GM12878 (cell line): ENCODE results near the gene SEC31A. TPM values are rescaled to one million over a fixed set of nuclear protein-coding genes. Genes with fewer than 3 reads are reported as not detected.

Experiments
- ATAC-seq: fragments of 200-7000 bp; cut with Tn5 transposase; 3 replicates; pipeline ENCODE4 v1.9.1; 2020; ENCODE audit warnings: mild to moderate bottlenecking, moderate library complexity
- BruUV-seq: library from RNA; stranded (reverse); fragments of 400-500 nt; replicated peaks from 2 replicates; lab custom pipeline; 2021; lab: Mats Ljungman, UMichigan
- CTCF ChIA-PET: fragments of 300-600 bp; sonication (Branson Sonifier 250); formaldehyde crosslinking; extraction: SDS; loops from one replicate; lab custom pipeline; 2021; ENCODE audit warnings: inconsistent platforms; lab: Yijun Ruan, JAX
- POLR2A ChIA-PET: fragments of 350-600 bp; formaldehyde crosslinking; extraction: SDS; loops from one replicate; lab custom pipeline; 2021; ENCODE audit warnings: inconsistent platforms; lab: Charles Lee
- RAD21 ChIA-PET: fragments of 300-600 bp; sonication (Branson Sonifier 250); formaldehyde crosslinking; loops from one replicate; lab custom pipeline; 2023; ENCODE audit warnings: antibody characterized with exemption; ENCODE audit not compliant: unreplicated experiment; lab: Charles Lee
- SMC1A ChIA-PET: fragments of 300-600 bp; sonication (Branson Sonifier 250); formaldehyde crosslinking; loops from one replicate; lab custom pipeline; 2023; ENCODE audit not compliant: unreplicated experiment, uncharacterized antibody; lab: Charles Lee
- DNase-seq: peaks from one replicate; pipeline ENCODE4 v3.0.0-alpha.2; 2011; ENCODE audit warnings: low read depth, low spot score
- FAIRE-seq: peaks from 3 replicates; lab custom pipeline; 2011; peaks lifted over from hg19 to GRCh38; lab: Jason Lieb, UNC
- H2AFZ ChIP-seq: 2 replicates; pipeline ENCODE4 v1.6.0; 2011; ENCODE audit warnings: low read depth, low read length, control low read depth; ENCODE audit not compliant: control insufficient read depth
- H3K27ac ChIP-seq: 2 replicates; pipeline ENCODE4 v1.5.1; 2011; ENCODE audit warnings: control low read depth; ENCODE audit not compliant: control insufficient read depth, insufficient read depth
- H3K27me3 ChIP-seq, 2 experiments: replicated peaks in 1 of 2; 2 replicates each; pipeline versions ENCODE4 v1.6.0 to v1.6.1; 2011; ENCODE audit warnings: low read length in 1 of 2; ENCODE audit not compliant: control insufficient read depth in 2 of 2, insufficient read depth in 2 of 2
- H3K36me3 ChIP-seq, 2 experiments: 2 replicates each; pipeline ENCODE4 v1.5.1; 2011; ENCODE audit warnings: low read length in 1 of 2; ENCODE audit not compliant: control insufficient read depth in 2 of 2, insufficient read depth in 2 of 2
- H3K4me1 ChIP-seq: 2 replicates; pipeline ENCODE4 v1.6.1; 2011; ENCODE audit warnings: mild to moderate bottlenecking, low read length, moderate library complexity, mixed read lengths; ENCODE audit not compliant: control insufficient read depth, insufficient read depth
- H3K4me2 ChIP-seq: 2 replicates; pipeline ENCODE4 v1.6.0; 2011; ENCODE audit warnings: control low read depth; ENCODE audit not compliant: control insufficient read depth, insufficient read depth
- H3K4me3 ChIP-seq: fragments of 200-600 bp; sonication (generic); 2 replicates; pipeline ENCODE4 v1.5.1; 2016
- H3K79me2 ChIP-seq: 2 replicates; pipeline ENCODE4 v1.6.0; 2011; ENCODE audit warnings: low read length; ENCODE audit not compliant: control insufficient read depth, insufficient read depth
- H3K9ac ChIP-seq: 2 replicates; pipeline ENCODE4 v1.8.0; 2011; ENCODE audit warnings: low read length, control low read depth, mixed read lengths; ENCODE audit not compliant: control insufficient read depth, insufficient read depth
- H3K9me3 ChIP-seq: replicated peaks from 3 replicates; pipeline ENCODE4 v1.5.1; 2011; ENCODE audit warnings: mild to moderate bottlenecking, low read length; ENCODE audit not compliant: control insufficient read depth, insufficient read depth
- H4K20me1 ChIP-seq: 2 replicates; pipeline ENCODE4 v1.6.0; 2011; ENCODE audit not compliant: control insufficient read depth, insufficient read depth
- BCL11A ChIP-seq: IDR thresholded peaks from 2 replicates; pipeline ENCODE4 v1.6.1; 2011; ENCODE audit warnings: low read depth, low read length
- EZH2 ChIP-seq: IDR thresholded peaks from 2 replicates; pipeline ENCODE4 v1.6.1; 2012; ENCODE audit warnings: low read depth, mild to moderate bottlenecking, control low read depth, inconsistent platforms, low read length, borderline replicate concordance; ENCODE audit not compliant: control insufficient read depth
- FOXK2 ChIP-seq: fragments of 450-650 bp; IDR thresholded peaks from 2 replicates; pipeline ENCODE4 v1.6.1; 2017; ENCODE audit warnings: mild to moderate bottlenecking, moderate library complexity
- JUNB ChIP-seq: IDR thresholded peaks from 2 replicates; pipeline ENCODE4 v1.6.1; 2016; ENCODE audit warnings: antibody characterized with exemption, mild to moderate bottlenecking
- KLF5 ChIP-seq: fragments of 450-650 bp; IDR thresholded peaks from 2 replicates; pipeline ENCODE4 v1.6.1; 2014; ENCODE audit warnings: mild to moderate bottlenecking; ENCODE audit not compliant: partially characterized antibody
- LARP7 ChIP-seq: fragments of 450-650 bp; IDR thresholded peaks from 2 replicates; pipeline ENCODE4 v1.6.1; 2017; ENCODE audit warnings: mild to moderate bottlenecking
- MYB ChIP-seq: fragments of 150-350 bp; IDR thresholded peaks from 2 replicates; pipeline ENCODE4 v1.6.1; 2014; ENCODE audit warnings: mild to moderate bottlenecking, low read depth, low read length, borderline replicate concordance
- PML ChIP-seq: IDR thresholded peaks from 2 replicates; pipeline ENCODE4 v1.6.1; 2012; ENCODE audit warnings: low read length, inconsistent platforms
- POLR2AphosphoS2 ChIP-seq: IDR thresholded peaks from 2 replicates; pipeline ENCODE4 v1.6.1; 2011; ENCODE audit warnings: low read depth, mild to moderate bottlenecking, low read length, improper control_type of control experiment, moderate library complexity
- RB1 ChIP-seq: fragments of 450-650 bp; formaldehyde crosslinking; IDR thresholded peaks from 2 replicates; pipeline ENCODE4 v1.6.1; 2017; ENCODE audit warnings: mild to moderate bottlenecking, borderline replicate concordance
- SMAD5 ChIP-seq: IDR thresholded peaks from 2 replicates; pipeline ENCODE4 v1.6.1; 2016; ENCODE audit warnings: antibody characterized with exemption, low read depth
- ZNF217 ChIP-seq: fragments of 450-650 bp; IDR thresholded peaks from 2 replicates; pipeline ENCODE4 v1.6.1; 2017; ENCODE audit warnings: antibody characterized with exemption, mild to moderate bottlenecking
- WGBS: methylation state at CpG from one replicate; pipeline ENCODE4 v1.1.6; 2016; ENCODE audit warnings: low lambda C conversion rate; ENCODE audit not compliant: insufficient replicate concordance, insufficient coverage; ENCODE audit errors: missing lambda C conversion rate; 5-methylcytosine and 5-hydroxymethylcytosine counted together
- in situ Hi-C: fragments of 300-500 bp; cut with MboI; formaldehyde crosslinking; loops from 9 replicates; pipeline ENCODE4 v1.14.3; 2018; ENCODE audit warnings: mixed read lengths
- intact Hi-C: fragments of 100-400 bp; cut with micrococcal nuclease; formaldehyde crosslinking; loops from one replicate; pipeline ENCODE4 v1.14.2; 2022; ENCODE audit not compliant: unreplicated experiment
- polyA plus RNA-seq, 11 experiments: library from polyadenylated mRNA; depleted of rRNA in 4 of 11; unstranded in 6 of 11; stranded (reverse) in 5 of 11; fragments of >200 nt; fragmentation: Nextera tagmentation in 4 of 11; fragmentation: Illumina TruSeq in 1 of 11; extraction: Ambion mirVana in 4 of 11; extraction: Trizol in 1 of 11; gene quantifications; 1 replicate in 1 of 11; 2 replicates in 10 of 11; pipeline versions ENCODE4 v1.2.1 to v1.2.3, GENCODE V29; 2011 to 2016; ENCODE audit warnings: inconsistent platforms in 2 of 11, missing spikeins in 2 of 11, low read depth in 1 of 11
- total RNA-seq, 4 experiments: library from RNA; depleted of rRNA in 3 of 4; stranded (reverse); fragments of >200 nt in 3 of 4; fragmentation: Illumina TruSeq in 1 of 4; extraction: Trizol in 1 of 4; gene quantifications; 2 replicates each; pipeline versions ENCODE4 v1.2.1 to v1.2.3, GENCODE V29; 2013 to 2021
- TF ChIP-seq, protein P1 (sequence below): fragments of 450-650 bp; IDR thresholded peaks from 2 replicates; pipeline ENCODE4 v1.6.1; 2017; ENCODE audit warnings: mild to moderate bottlenecking, moderate library complexity
- TF ChIP-seq, protein P2 (sequence below): fragments of 150-350 bp; IDR thresholded peaks from 2 replicates; pipeline ENCODE4 v1.6.1; 2014; ENCODE audit warnings: mild to moderate bottlenecking, low read depth, low read length
- TF ChIP-seq, protein P3 (sequence below): fragments of 450-650 bp; formaldehyde crosslinking; IDR thresholded peaks from 2 replicates; pipeline ENCODE4 v1.5.0; 2022; ENCODE audit warnings: mild to moderate bottlenecking, missing genetic modification characterization
- TF ChIP-seq, protein P4 (sequence below): IDR thresholded peaks from 2 replicates; pipeline ENCODE4 v1.6.1; 2012; ENCODE audit warnings: low read depth, low read length, improper control_type of control experiment

SEC31A gene
- total and polyA plus RNA-seq, 10 of the 15 experiments (the other 5 are each of a cell fraction or from before 2014, with no cell fraction given) = 74.6 to 171 (median 129) TPM

DNA sequence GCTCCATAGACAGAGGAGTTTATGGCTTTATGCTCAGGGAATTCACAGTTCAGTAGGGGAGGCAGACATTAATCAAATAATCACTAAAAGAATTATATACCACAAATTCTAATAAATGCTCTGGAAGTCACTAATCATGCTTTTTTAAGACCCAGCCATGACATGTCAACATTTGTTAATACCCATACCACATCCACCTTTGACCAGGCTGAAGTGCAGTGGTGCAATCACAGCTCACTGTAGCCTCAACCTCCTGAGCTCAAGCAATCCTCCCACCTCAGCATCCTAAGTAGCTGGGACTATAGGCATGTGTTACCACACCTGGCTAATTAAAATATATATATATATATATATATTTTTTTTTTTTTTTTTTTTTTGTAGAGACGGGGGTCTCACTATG, 79.6 kb downstream of the SEC31A start:
- Histone ChIP-seq H3K9me3 (no peaks in the 10 kb centered on the region), H3K4me2 (no peak overlapping the region), H4K20me1 (no peaks in the 10 kb centered on the region), H3K9ac (no peak overlapping the region), H3K4me3 (no peak overlapping the region), H3K4me1 (no peaks in the 10 kb centered on the region), H3K36me3 (no peaks in the 10 kb centered on the region), H3K27ac (no peak overlapping the region), H2AFZ (no peak overlapping the region), H3K79me2 (no peaks in the 10 kb centered on the region), H3K27me3 (no peaks in the 10 kb centered on the region)
- ChIA-PET SMC1A (interaction anchor here (1.3 kb wide), 1 partner anchor 11 kb away, joined by 3 read pairs; no protein-coding TSS in a partner anchor), CTCF (interaction anchor here (0.7 to 1.5 kb wide), 2 partner anchors 20 to 754 kb away, joined by 3 to 4 read pairs; no protein-coding TSS in a partner anchor), POLR2A (interaction anchor here (0.6 kb wide), 1 partner anchor 242 kb away, joined by 3 read pairs; no protein-coding TSS in a partner anchor), RAD21 (no interaction called here)
- WGBS = 29% methylated on average over 1 of the region's 1 CpG
- ATAC-seq (no peak), DNase-seq (no peak), FAIRE-seq (no peak)
- intact Hi-C loops (no loop called here), in situ Hi-C loops (no loop called here)
- no TSS peak for BruUV-seq
- TF ChIP-seq KLF5 (no peak), PML (no peak), RB1 (no peak), FOXK2 (no peak), POLR2AphosphoS2 (no peak), MYB (no peak), SMAD5 (no peak), LARP7 (no peak), ZNF217 (no peak), EZH2 (no peak), JUNB (no peak), BCL11A (no peak)
- TF ChIP-seq, protein P1, sequence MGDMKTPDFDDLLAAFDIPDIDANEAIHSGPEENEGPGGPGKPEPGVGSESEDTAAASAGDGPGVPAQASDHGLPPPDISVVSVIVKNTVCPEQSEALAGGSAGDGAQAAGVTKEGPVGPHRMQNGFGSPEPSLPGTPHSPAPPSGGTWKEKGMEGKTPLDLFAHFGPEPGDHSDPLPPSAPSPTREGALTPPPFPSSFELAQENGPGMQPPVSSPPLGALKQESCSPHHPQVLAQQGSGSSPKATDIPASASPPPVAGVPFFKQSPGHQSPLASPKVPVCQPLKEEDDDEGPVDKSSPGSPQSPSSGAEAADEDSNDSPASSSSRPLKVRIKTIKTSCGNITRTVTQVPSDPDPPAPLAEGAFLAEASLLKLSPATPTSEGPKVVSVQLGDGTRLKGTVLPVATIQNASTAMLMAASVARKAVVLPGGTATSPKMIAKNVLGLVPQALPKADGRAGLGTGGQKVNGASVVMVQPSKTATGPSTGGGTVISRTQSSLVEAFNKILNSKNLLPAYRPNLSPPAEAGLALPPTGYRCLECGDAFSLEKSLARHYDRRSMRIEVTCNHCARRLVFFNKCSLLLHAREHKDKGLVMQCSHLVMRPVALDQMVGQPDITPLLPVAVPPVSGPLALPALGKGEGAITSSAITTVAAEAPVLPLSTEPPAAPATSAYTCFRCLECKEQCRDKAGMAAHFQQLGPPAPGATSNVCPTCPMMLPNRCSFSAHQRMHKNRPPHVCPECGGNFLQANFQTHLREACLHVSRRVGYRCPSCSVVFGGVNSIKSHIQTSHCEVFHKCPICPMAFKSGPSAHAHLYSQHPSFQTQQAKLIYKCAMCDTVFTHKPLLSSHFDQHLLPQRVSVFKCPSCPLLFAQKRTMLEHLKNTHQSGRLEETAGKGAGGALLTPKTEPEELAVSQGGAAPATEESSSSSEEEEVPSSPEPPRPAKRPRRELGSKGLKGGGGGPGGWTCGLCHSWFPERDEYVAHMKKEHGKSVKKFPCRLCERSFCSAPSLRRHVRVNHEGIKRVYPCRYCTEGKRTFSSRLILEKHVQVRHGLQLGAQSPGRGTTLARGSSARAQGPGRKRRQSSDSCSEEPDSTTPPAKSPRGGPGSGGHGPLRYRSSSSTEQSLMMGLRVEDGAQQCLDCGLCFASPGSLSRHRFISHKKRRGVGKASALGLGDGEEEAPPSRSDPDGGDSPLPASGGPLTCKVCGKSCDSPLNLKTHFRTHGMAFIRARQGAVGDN = no peak
- TF ChIP-seq, protein P2, sequence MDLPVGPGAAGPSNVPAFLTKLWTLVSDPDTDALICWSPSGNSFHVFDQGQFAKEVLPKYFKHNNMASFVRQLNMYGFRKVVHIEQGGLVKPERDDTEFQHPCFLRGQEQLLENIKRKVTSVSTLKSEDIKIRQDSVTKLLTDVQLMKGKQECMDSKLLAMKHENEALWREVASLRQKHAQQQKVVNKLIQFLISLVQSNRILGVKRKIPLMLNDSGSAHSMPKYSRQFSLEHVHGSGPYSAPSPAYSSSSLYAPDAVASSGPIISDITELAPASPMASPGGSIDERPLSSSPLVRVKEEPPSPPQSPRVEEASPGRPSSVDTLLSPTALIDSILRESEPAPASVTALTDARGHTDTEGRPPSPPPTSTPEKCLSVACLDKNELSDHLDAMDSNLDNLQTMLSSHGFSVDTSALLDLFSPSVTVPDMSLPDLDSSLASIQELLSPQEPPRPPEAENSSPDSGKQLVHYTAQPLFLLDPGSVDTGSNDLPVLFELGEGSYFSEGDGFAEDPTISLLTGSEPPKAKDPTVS = no peak
- TF ChIP-seq, protein P3, sequence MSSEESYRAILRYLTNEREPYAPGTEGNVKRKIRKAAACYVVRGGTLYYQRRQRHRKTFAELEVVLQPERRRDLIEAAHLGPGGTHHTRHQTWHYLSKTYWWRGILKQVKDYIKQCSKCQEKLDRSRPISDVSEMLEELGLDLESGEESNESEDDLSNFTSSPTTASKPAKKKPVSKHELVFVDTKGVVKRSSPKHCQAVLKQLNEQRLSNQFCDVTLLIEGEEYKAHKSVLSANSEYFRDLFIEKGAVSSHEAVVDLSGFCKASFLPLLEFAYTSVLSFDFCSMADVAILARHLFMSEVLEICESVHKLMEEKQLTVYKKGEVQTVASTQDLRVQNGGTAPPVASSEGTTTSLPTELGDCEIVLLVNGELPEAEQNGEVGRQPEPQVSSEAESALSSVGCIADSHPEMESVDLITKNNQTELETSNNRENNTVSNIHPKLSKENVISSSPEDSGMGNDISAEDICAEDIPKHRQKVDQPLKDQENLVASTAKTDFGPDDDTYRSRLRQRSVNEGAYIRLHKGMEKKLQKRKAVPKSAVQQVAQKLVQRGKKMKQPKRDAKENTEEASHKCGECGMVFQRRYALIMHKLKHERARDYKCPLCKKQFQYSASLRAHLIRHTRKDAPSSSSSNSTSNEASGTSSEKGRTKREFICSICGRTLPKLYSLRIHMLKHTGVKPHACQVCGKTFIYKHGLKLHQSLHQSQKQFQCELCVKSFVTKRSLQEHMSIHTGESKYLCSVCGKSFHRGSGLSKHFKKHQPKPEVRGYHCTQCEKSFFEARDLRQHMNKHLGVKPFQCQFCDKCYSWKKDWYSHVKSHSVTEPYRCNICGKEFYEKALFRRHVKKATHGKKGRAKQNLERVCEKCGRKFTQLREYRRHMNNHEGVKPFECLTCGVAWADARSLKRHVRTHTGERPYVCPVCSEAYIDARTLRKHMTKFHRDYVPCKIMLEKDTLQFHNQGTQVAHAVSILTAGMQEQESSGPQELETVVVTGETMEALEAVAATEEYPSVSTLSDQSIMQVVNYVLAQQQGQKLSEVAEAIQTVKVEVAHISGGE (CRISPR knock-in tag) = no peak
- TF ChIP-seq, protein P4, sequence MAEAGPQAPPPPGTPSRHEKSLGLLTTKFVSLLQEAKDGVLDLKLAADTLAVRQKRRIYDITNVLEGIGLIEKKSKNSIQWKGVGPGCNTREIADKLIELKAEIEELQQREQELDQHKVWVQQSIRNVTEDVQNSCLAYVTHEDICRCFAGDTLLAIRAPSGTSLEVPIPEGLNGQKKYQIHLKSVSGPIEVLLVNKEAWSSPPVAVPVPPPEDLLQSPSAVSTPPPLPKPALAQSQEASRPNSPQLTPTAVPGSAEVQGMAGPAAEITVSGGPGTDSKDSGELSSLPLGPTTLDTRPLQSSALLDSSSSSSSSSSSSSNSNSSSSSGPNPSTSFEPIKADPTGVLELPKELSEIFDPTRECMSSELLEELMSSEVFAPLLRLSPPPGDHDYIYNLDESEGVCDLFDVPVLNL = no peak
